Measurements from ENCODE around the gene KLF14.
A peak's percentile ranks its signal among the peaks of the same experiment; 100 is the strongest.
"Not testable (repeated sequence)": the region's sequence is repeated elsewhere in the genome, so short reads cannot be mapped to it uniquely, and the experiment has no call there.

Gene KLF14

DNA sequence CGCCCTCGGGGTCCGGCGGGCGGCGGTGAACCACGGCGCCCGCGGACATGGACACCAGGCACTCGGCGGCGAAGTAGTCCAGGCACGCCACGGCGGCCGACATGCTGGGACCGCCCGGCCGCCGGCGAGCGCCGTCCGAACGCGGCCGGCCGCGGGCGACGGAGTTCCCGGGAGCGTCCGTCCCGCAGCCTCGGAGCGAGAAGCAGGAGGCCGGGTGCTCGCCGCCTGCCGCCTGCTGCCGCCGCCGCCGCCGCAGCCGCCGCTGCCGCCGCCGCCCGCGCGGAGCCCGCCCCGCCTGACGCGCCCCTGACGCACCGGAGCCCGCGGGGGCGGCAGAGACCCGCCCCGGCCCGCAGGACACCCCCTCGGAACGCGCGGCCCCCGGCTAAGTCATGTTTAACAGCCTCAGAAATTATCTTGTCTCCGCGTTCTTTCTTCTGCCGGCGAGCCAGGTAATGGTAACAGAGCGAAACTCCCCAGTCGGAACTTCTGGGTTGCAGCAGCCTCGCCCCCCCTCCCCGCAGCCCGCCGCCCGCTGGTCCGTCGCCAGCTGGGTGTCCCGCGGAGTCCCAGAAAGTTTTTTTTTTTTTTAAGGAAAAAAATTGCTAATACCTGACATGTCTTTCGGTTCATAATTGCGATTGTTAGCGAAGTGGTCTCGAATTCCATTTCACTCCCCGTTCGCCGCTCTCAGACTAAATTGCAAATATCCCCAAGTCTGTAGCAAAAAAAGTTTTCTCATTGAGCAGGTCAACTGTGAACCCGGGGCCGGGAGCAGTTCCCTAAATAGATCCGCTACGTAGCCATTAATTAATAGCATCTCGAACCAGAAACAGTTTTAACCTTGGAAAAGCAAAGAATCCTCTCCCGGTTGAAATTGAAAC, at the start of gene KLF14:
KLF14 (minus strand) TSS at position 277 of the 884 bp plus-strand sequence; CDS start at position 103, 174 bp downstream.
- peak in 1 of 2 donors; percentile 2 for DNase-seq (ENCODE audit: low read depth in 2 of 2)

DNA sequence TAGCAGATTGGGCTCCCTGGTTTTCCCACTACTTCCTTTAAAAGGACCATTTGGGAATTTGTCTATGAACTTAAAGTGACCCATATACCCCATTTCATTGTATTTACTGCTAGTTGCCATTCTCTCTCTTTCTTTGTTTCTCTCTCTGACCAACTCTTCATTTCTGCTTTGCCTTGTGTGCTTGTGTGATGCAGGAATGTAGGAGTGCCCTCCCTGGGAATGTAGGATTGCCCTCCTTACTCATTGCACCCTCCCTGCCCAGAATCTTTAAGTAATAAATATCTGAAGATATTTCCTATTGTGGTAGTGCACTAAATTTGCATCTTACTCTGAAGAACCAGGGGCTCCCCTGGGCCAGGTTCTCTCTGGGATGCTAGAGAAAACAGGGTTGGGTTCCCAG, 47.3 kb upstream of the KLF14 start:
- no peak for DNase-seq (ENCODE audit: low read depth in 2 of 2)

DNA sequence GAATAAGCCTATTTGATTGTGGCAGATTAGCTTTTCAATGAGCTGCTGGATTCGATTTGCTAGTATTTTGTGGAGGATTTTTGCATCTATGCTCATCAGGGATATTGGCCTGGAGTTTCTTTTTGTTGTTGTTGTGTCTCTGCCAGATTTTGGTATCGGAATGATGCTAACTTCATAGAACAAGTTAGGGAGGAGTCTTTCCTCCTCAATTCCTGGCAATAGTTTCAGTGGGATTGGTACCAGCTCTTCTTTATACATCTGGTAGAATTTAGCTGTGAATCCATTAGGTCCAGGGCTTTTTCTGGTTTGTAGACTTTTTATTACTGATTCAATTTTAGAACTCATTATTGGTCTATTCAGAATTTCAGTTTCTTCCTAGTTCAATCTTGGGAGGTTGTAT, 43.4 kb upstream of the KLF14 start:
- DNase-seq (ENCODE audit: low read depth in 2 of 2) = no peak

DNA sequence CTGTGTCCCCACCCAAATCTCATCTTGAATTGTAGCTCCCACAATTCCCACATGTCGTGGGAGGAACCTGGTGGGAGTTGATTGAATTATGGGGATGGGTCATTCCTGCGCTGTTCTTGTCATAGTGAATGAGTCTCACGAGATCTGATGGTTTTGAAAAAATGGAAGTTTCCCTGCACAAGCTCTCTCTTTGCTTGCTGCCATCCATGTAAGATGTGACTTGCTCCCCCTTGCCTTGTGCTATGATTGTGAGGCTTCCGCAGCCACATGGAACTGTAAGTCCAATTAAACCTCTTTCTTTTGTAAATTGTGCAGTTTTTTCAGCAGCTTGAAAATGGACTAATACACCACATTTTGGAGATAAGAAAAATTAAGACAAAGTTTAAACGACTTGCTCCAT, 38.4 kb upstream of the KLF14 start:
- not testable (repeated sequence) for DNase-seq (ENCODE audit: low read depth in 2 of 2)

DNA sequence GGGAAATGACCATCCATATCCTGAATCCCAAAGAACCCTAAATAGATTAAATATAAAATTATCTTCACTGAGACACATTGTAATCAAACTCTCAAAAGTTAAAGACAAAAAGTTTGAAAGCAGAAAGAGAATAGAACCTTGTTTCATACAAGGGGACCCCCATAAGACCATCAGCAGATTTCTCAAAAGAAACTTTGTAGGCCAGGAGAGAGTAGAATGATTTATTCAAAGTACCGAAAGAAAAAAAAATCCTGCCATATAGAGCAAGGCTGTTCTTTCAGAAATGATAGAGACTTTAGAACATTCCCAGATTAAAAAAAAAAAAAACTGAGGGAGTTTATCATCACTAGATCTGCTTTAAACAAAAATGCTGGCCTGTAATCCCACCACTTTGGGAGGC, 34.8 kb upstream of the KLF14 start:
- no peak for DNase-seq (ENCODE audit: low read depth in 2 of 2)

DNA sequence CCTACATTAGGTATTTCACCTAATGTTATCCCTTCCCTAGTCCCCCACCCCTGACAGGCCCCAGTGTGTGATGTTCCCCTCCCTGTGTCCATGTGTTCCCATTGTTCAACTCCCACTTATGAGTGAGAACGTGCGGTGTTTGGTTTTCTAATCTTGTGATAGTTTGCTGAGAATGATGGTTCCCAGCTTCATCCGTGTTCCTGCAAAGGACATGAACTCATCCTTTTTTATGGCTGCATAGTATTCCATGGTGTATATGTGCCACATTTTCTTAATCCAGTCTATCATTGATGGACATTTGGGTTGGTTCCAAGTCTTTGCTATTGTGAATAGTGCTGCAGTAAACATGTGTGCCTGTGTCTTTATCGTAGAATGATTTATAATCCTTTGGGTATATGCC, 30.6 kb upstream of the KLF14 start:
- not testable (repeated sequence) for DNase-seq (ENCODE audit: low read depth in 2 of 2)

DNA sequence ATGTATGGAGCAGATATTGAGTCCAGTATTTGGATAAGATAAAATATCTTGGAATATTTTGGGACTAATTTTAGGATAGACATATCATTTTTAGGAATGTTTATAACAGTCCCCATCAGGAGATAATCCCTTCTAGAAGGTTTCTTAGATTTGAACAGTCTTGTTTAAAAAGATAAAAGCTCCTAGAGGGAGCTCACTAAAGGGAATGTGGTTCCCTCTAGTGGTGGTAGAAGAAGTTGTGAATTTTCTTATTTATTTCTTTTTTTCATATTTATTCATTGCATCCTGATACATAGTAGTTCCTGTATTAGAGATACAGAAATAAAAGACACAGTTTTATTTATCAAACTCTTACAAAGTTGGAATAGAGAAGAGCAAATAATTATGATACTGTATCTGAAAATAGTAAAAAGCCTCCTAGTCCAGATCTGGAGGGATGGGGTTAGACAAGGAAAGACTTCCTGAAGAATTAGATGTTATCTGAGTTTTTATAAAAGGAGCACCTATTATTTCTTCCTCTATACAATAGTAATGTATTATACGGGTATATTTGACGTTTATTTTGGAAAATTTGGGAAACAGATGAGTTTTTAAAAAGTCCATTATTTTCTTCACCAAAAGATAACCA, 24.5 kb upstream of the KLF14 start:
- no peak for DNase-seq (ENCODE audit: low read depth in 2 of 2)

DNA sequence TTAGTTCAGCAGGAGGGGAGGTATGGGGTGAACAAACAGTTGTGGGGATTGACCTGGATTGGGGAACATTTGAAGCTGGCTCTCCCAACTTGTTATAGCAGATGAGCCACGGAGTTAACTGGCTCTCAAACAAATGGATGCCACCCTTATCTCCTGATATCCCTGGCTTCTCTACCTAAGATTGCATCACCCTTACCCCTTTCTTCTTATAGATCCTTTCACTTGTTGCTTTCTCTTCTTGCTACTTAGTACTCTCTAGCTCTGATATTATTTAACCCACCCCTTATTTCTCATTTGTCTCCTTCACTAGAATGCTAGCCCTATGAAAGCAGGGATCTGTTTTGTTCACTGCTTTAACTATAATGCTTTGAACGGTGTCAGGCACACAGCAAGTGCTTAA, 22.3 kb upstream of the KLF14 start:
- DNase-seq (ENCODE audit: low read depth in 2 of 2) = no peak

DNA sequence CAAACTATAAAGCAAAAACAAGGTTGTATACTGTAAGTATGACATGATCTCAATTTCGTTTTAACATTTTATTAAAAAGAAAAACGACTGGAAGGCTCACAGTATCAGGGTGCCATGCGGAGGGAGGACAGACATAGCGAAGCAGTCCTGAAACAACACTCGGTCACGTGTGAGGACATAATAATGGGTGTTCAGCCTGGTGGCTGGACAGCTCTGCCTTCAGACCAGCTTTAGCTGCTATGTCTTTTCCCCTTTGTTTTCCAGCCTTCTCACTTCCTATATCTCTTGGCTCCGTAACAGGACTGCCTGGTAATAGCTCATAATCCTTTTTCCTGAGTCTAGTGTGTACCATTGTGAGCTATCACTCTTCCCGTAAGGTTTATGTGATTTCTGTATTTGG, 18.4 kb upstream of the KLF14 start:
- DNase-seq (ENCODE audit: low read depth in 2 of 2) = no peak

DNA sequence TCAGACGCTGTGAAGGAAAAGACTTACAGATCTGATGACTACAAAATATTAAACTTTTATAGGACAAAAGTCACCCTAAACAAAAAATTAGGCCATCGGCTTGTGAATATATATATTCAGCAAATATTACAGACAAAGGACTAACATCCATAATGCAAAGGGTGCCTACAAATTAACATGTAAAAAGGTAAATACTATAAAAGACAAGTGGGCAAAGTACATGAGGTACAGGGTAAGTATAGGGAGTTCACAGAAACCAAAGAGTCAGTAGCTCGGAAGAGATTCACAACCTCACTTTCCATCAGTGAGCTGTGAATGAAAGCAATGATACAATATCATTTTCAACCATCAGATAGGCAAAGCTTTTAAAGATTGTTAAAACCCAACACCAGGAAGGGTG, 16.7 kb upstream of the KLF14 start:
- DNase-seq (ENCODE audit: low read depth in 2 of 2) = no peak

DNA sequence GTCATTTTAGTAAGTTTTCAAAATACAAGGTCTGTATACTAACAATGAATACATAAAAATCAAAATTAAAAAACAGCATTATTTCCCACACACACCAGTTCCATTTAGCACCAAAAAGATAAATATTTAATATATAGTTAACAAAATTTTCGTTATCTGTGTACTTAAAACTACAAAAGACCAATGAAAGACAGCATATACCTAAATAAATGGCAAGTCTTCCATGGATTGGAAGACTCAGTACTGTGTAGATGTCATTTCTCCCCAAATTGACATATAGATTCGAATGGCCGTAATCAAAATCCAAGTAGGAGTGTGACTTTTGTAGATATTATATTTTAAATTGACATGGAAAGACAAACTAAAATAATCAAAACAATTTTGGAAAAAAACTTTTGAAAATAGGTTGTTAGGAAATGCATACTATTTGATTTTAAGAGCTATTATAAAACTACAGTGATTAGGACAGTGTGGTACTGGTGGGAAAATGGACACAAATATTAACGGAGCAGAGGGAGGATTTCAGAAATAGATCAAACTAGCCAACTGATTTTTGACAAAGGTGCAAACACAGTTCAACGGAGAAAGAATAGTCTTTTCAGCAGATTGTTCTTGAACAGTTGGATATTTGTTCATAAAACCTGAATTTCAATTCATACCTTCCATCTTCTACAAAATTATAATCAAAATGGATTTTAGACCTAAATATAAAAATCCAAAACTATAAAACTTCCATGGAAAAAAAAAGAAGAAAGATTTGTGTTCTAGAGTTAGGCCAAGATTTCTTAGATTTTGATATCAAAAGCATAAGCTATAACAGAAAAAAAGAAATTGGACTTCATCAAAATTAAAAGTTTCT, 14.8 kb upstream of the KLF14 start:
- no peak for DNase-seq (ENCODE audit: low read depth in 2 of 2)

DNA sequence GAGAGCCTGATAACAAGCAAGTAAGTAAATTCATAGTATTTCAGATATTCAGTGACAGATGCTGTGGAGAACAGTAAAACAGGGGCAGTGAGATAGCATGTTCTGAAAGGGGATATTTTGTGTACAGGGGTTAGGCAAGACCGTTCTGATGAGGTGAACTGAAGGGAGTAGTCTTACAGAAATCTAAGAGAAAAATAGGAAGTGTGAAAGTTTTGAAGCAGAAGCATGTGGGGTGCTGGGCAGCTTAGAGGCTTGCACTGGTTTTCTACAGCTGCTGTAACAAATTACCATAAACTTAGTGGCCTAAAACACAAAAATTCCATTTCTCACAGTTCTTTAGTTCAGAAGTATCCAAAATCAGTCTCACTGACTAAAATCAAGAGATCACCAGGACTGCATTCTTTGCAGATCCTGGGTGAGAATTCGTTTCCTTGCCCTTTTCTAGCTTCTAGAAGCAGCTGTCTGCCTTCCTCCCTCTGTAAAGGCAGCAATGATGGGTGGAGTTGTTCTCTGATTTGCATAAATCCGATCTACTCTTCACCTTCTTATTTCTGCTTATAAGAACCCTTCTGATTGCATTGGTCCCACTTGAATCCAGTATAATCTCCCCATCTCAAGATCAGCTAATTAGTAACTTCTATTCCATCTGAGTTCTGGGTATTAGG, 7.5 kb upstream of the KLF14 start:
- DNase-seq (ENCODE audit: low read depth in 2 of 2) = no peak

DNA sequence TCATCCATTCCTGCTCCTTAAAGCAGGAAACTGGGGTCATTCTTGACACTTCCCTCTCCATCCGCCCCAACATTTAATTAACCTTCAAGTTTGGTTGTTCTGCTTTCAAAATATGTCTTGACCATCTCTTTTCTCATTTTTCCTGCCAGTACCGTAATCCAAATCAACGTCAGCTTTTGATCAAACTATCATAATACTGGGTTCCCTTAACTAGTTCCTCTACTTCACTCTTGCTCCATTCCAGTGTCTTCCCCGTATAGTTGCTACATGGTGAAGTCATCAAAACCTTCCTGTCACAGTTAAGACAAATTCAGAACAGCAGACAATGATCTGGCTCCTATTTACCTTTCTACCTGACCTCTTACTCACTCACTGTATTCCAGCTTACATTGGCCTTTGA, 6.6 kb upstream of the KLF14 start:
- DNase-seq (ENCODE audit: low read depth in 2 of 2) = no peak

DNA sequence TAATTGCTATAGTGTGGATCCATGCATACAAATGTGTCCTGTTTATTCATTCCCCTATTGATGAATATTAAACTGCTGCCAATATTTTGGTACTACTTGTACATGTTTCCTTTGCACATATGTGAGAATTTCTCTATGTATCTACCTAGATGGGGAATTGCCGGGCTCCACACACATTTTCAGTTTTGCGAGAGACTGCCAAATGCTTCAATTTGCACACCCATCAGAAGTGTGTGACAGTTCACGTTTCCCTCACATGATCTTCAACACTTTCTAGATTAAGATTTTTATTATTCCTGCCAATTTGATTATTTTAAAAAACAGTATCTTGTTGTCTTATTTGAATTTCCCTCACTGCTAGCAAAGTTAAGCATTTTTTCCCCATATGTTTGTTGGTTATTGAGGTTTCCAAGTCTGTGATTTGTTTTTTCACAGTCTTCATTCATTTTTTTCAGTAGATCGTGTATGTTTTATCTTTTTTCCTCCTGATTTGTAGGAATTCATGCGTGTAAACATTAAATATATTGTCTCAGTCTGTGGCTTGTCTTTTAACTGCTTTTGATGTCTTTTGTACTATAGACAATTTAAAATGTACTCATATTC, 2.4 kb upstream of the KLF14 start:
- no peak for DNase-seq (ENCODE audit: low read depth in 2 of 2)

DNA sequence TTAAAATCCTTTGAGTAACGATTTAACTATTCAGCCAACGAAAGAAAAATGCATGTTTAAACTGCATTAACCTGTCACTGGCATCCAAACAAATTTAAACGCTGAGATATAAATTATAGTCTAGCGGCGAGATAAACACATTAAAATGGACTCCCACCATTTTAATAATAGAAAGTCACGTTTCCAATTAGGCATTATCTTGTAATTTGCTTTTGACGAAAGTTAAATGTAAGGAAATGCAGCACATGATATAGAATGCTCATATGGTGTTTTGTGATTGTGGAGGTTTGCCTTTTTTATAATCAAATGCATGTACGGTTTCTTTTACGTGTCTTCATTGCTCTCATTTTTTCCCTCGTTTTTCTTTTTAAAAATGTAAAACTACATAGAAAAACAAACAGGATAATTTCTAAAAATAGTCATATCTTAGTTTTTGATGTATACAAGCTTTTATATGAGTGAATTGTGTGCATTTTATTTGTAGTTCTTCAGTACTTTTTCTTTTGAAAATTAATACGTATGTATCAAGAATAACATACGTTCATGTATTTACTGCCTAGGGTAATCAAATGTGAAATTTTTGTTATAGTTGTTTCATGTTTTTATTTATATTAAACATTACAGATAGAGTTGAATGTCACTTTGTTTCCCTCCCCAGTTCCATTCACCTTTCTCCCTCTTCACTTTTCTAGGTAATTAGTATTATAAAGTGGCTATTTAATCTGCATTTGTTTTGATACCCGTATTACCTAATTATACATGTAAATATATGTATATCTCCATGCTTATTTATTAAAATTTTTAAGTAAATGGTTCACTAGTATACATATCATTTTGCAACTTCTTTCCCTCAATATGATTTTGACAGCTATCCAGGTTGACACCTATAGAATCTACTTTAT, 1.1 kb upstream of the KLF14 start:
- DNase-seq (ENCODE audit: low read depth in 2 of 2) = no peak

DNA sequence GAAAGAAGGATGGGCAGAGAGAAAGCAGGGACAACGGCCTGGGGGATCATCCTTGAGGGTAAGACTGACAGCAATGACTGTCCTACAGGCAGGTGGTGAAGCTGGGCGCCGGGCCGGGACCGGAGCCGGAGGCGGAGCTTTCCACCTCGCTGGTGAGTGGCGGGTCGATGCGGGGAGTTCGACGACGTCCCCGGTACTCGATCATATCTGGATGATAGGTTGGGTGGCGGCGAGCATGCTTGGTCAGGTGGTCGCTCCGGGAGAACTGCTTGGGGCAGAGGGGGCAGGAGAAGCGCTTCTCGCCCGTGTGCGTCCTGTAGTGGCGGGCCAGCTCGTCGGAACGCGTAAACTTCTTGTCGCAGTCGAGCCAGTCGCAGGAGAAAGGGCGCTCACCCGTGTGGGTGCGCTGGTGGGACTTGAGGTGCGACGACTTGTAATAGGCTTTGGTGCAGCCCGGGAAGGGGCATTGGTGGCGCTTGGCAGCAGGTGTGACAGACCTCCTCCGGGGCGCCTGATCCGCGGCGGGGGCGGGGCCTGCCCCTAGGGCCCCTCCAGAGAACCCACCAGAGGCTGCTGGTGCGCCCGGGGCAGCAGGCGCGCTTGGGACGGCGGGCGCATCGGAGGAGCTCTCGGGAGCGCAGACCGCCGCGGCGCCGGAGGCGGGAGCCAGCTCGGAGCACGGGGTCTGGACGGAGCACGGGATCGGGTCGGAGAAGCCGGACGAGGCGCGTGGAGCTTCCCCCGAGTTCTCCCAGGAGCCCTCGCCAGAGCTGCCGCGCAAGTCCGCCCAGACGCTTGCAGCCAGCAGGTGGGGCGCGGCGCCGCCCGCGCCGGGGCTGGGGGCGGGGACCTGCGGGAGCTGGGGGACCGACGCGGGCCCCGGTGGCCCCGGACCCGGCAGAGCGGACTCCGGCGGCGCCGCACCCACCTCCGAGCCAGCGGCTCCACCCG, 752 bp downstream of the KLF14 start:
- no peak for DNase-seq (ENCODE audit: low read depth in 2 of 2)

DNA sequence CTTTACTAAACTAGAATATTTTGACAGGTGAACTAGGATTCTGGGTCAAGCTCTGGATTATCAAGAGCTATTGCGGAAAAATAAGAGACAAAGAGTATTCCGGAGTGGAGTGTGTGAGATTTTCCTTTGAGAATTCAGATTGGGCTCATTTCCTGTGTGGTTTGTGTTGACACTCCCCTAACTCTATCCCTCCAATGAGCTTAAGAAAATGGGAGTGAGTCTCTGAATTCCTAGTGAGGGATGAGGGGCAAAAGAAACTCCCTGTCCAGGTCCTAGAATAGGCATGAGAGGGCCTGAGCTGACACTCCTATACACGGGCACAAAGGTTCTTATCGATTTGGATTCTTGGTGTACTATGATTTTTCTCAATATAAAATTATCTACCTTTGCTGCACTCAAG, 10.2 kb downstream of the KLF14 start:
- no peak for DNase-seq (ENCODE audit: low read depth in 2 of 2)

DNA sequence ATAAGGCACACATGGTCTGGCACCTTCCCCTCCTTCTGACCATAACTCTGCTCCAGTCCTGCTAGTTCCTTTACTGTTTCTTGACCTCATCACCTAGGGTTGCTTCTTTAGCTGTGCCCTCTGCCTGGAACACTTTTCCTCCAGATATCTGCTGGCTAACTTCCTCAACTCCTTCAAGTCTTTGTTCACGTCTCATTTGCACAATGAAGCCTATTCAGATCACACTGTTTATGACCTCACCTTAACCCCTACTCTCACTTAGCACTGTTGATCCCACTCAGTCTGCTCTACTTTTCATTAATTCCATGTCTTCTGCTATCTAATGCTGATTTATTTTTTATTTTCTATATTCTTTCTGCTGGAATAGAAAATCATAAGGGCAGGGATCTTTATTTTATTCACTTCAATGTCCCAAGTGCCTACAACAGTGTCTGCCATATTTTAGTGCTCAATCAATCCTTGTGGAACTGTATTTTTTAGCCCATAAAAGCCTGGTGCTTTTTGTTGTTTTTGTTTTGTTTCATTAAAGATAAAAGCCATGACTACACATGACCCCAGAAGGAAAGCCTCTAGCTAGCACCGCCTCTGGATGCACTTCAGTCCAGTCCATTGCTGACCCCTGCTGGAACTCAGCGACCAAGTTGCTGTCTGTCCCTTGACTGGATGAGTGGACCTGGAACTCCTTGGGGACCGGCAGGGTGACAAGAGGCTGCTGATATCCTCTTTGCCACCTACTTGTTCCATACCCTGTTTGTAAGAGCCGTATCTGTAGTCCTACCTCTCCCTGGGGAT, 12.3 kb downstream of the KLF14 start:
- DNase-seq (ENCODE audit: low read depth in 2 of 2) = no peak
